Measurements from ENCODE around the gene COX20. TPM values are rescaled to one million over a fixed set of nuclear protein-coding genes. Genes with fewer than 3 reads are reported as not detected.

Gene COX20
- total RNA-seq, 1 experiment from 2014 or later: 50.0 TPM

- Histone ChIP-seq H3K9me3 (ENCODE audit: low read length) (no peaks in the 10 kb centered on the region), H3K36me3 (ENCODE audit: low read depth, low read length) (peaks cover 20% of the 10 kb centered on the region), H3K79me2 (ENCODE audit: low read length) (peaks cover 40% of the 10 kb centered on the region), H3K9ac (ENCODE audit: low read length) (no peak overlapping the region), H3F3A (ENCODE audit: low read length, unreplicated experiment) (no peaks in the 10 kb centered on the region), H3K4me1 (ENCODE audit: insufficient read depth, low read length) (peaks cover 15% of the 10 kb centered on the region), H2AFZ (ENCODE audit: low read length) (no peak overlapping the region), H3K27me3 (ENCODE audit: low read length) (no peaks in the 10 kb centered on the region), H3K27ac (ENCODE audit: low read length) (no peak overlapping the region), H3K9me2 (replicated peaks; ENCODE audit: low read length) (no peaks in the 10 kb centered on the region), H3K4me2 (ENCODE audit: low read length) (no peak overlapping the region), H3K4me3 (ENCODE audit: low read length) (no peak overlapping the region), H4K20me1 (ENCODE audit: low read length) (peaks cover 20% of the 10 kb centered on the region)
- CTCF ChIA-PET: interaction anchor here (1.4 kb wide), 1 partner anchor 177 kb away, joined by 3 read pairs; no protein-coding TSS in a partner anchor
- no TSS peak for BruUV-seq (replicated peaks)
- POLR2A ChIA-PET (ENCODE audit: unreplicated experiment): no interaction called here
- intact Hi-C loops (cut with micrococcal nuclease): no loop called here
- no peak for TF ChIP-seq CTCF (conservative IDR thresholded peaks at IDR 0.05; ENCODE audit: low read depth, low read length)
- no peak for DNase-seq
- ATAC-seq: no peak
These were observed 30.4 kb downstream of the COX20 start for GRCh38 chr1:244865820-244866219.

- ATAC-seq (no peak), DNase-seq (no peak)
- Histone ChIP-seq H3K79me2 (ENCODE audit: low read length) (peaks cover 34% of the 10 kb centered on the region), H3K4me3 (ENCODE audit: low read length) (no peak overlapping the region), H3K27ac (ENCODE audit: low read length) (no peak overlapping the region), H3K9me2 (replicated peaks; ENCODE audit: low read length) (no peaks in the 10 kb centered on the region), H3K4me2 (ENCODE audit: low read length) (no peak overlapping the region), H4K20me1 (ENCODE audit: low read length) (peaks cover 15% of the 10 kb centered on the region), H3K9me3 (ENCODE audit: low read length) (no peaks in the 10 kb centered on the region), H2AFZ (ENCODE audit: low read length) (no peak overlapping the region), H3K36me3 (ENCODE audit: low read depth, low read length) (peaks cover 14% of the 10 kb centered on the region), H3F3A (ENCODE audit: low read length, unreplicated experiment) (no peaks in the 10 kb centered on the region), H3K9ac (ENCODE audit: low read length) (no peak overlapping the region), H3K27me3 (ENCODE audit: low read length) (no peaks in the 10 kb centered on the region), H3K4me1 (ENCODE audit: insufficient read depth, low read length) (peaks cover 10% of the 10 kb centered on the region)
- CTCF ChIA-PET: no interaction called here
- POLR2A ChIA-PET (ENCODE audit: unreplicated experiment): interaction anchor here (0.7 kb wide), 1 partner anchor 51 kb away, joined by 6 read pairs; no protein-coding TSS in a partner anchor
- TF ChIP-seq EZH2phosphoT487 (IDR thresholded peaks at IDR 0.05; ENCODE audit: borderline replicate concordance, low read length) (no peak), EZH2 (IDR thresholded peaks at IDR 0.05; ENCODE audit: low read length, unreplicated experiment) (no peak), CTCF (conservative IDR thresholded peaks at IDR 0.05; ENCODE audit: low read depth, low read length) (no peak)
- intact Hi-C loops (cut with micrococcal nuclease): no loop called here
- BruUV-seq (replicated peaks): no TSS peak
These were observed 30.9 kb downstream of the COX20 start for GRCh38 chr1:244866355-244866754.

DNA sequence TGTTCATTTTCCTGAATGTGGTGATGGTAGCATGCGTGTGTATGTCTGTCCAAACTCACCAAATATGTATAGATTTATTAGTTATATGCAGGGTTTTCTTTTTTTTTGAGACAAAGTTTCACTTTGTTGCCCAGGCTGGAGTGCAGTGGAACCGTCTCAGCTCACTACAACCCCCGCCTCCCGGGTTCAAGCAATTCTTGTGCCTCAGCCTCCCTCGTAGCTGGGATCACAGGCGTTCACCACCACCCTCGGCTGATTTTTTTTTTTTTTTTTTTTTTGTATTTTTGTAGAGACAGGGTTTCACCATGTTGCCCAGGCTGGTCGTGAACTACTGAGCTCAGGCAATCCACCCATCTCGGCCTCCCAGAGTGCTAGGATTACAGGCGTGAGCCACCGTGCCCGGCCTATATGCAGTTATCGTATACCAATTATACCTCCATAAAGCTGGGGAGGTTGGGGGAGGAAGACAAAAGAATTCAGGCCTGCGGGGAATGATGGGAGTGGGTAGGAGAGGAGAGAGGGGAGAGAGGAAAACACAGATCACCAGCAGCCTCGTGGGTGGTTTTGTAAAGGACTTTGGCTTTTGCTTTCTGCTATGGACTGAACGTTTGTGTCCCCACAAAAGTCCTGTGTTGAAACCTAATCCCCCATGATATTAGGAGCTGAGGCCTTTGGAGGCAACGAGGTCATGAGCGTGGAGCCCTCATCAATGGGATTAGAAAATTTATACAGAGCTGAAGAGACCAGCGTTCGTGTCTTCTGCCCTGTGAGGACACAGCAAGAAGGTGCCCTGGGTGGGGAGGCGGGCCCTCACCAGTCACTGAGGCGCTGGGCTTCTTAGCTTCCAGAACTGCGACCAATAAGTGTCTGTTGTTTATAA, 33.3 kb downstream of the COX20 start:
- no TSS peak for BruUV-seq (replicated peaks)
- no peak overlapping the region for H3K4me3 ChIP-seq (ENCODE audit: low read length)
- no peak overlapping the region for H3K4me2 ChIP-seq (ENCODE audit: low read length)
- no peaks in the 10 kb centered on the region for H3K36me3 ChIP-seq (ENCODE audit: low read depth, low read length)
- CTCF ChIA-PET: no interaction called here
- no peaks in the 10 kb centered on the region for H3K9me2 ChIP-seq (replicated peaks; ENCODE audit: low read length)
- H3K27me3 ChIP-seq (ENCODE audit: low read length): no peaks in the 10 kb centered on the region
- no peak overlapping the region for H3K9ac ChIP-seq (ENCODE audit: low read length)
- ATAC-seq: no peak
- no peaks in the 10 kb centered on the region for H4K20me1 ChIP-seq (ENCODE audit: low read length)
- POLR2A ChIA-PET (ENCODE audit: unreplicated experiment): no interaction called here
- TF ChIP-seq CTCF (conservative IDR thresholded peaks at IDR 0.05; ENCODE audit: low read depth, low read length): no peak
- no peak for TF ChIP-seq EZH2phosphoT487 (IDR thresholded peaks at IDR 0.05; ENCODE audit: borderline replicate concordance, low read length)
- no peak for TF ChIP-seq EZH2 (IDR thresholded peaks at IDR 0.05; ENCODE audit: low read length, unreplicated experiment)
- no peak overlapping the region for H2AFZ ChIP-seq (ENCODE audit: low read length)
- DNase-seq: no peak
- intact Hi-C loops (cut with micrococcal nuclease): no loop called here
- no peak overlapping the region for H3K27ac ChIP-seq (ENCODE audit: low read length)
- H3F3A ChIP-seq (ENCODE audit: low read length, unreplicated experiment): no peaks in the 10 kb centered on the region
- no peaks in the 10 kb centered on the region for H3K9me3 ChIP-seq (ENCODE audit: low read length)
- H3K4me1 ChIP-seq (ENCODE audit: insufficient read depth, low read length): peaks cover 6% of the 10 kb centered on the region
- H3K79me2 ChIP-seq (ENCODE audit: low read length): peaks cover 13% of the 10 kb centered on the region

Data from PC-3 (cell line).